Right forelimb (tissue), 1 donor: ENCODE results near the gene HCN2.
"Not testable (repeated sequence)": the region's sequence is repeated elsewhere in the genome, so short reads cannot be mapped to it uniquely, and the experiment has no call there.

Experiments
- DNase-seq: peaks from one replicate; pipeline ENCODE4 v3.0.0-alpha.2; 2018

The HCN2 gene

GRCh38 chr19:607301-608154 is 17.8 kb downstream of the HCN2 start:
- DNase-seq = no peak

DNA sequence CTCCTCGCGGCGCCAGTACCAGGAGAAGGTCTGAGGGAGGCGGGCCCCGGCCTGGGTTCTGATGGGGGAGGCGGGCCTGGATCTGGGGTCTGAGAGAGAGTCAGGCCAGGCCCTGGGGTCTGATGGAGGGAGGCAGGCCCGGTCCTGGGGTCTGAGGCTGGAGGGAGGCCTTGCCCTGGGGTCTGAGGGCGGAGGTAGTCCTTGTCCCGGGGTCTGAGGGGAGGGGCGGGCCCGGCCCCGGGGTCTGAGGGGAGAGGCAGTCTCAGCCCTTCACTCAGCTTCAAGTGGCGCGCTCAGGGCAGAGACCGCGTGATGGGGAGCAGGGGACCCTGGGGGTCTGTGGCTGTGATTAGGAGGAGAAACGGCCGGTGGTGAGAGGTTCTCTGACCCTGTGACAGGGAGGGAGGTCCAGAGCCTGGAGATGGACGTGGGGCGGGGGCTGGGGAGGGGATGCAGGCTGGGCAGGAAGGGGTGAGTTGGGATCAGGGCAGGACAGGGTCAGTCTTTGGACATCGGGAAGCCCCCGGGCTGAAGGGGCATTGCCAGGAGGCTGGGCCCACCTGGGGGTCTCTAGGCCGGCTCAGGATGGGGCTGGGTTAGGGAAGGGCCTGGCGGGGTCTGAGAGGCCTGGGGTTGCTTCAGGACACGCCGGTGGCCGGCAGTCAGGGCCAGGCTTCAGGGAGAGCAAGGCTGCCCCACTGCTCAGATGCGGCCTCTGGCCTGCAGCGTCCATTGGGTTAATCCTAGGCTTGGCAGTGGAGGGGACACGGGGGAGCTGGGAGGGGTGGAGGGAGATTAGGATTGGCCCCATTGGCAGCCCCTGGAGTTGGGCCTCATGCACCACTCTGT is 18.7 kb downstream of the HCN2 start:
- no peak for DNase-seq

DNA sequence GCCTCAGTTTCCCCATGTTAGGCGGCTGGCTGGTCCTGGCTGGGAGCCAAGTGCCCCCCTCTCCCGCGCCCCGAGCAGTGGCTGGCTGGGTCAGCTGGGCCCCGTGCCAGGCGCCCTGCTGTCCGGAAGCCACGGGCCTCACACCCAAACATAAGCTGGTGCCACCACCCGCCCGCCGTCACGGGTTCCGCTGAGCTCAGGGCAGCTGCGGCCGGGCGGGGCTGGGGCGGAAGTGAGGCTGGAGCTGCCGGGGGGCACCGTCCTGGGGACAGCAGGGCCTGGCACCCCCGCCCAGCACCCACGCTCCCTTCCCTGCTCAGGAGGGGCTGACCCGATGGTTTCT is 19.3 kb downstream of the HCN2 start:
- DNase-seq = no peak

GRCh38 chr19:610071-610800 is 20.6 kb downstream of the HCN2 start:
- no peak for DNase-seq

- no peak for DNase-seq
Measured at GRCh38 chr19:610801-611480, 21.3 kb downstream of the HCN2 start.

DNA sequence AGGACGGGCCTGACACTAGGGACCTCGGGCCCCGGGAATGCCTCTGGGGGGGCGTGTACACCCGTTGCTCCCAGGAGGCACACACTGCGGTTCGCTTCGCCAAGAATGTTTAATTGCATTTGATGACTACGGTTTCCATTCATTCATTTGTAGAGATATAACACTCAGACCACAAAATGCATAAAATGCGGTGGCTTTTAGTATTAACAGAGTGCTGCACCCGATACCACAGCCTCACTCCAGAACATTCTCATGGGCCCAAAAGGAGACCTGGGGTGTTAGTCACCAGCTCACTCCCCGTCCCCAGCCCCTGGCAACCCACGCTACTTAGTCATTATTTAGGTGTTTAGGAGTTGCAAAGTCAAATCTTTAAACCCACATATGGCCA is 21.8 kb downstream of the HCN2 start:
- no peak for DNase-seq

- DNase-seq = no peak
Measured at GRCh38 chr19:612941-613340, 23.3 kb downstream of the HCN2 start.

DNA sequence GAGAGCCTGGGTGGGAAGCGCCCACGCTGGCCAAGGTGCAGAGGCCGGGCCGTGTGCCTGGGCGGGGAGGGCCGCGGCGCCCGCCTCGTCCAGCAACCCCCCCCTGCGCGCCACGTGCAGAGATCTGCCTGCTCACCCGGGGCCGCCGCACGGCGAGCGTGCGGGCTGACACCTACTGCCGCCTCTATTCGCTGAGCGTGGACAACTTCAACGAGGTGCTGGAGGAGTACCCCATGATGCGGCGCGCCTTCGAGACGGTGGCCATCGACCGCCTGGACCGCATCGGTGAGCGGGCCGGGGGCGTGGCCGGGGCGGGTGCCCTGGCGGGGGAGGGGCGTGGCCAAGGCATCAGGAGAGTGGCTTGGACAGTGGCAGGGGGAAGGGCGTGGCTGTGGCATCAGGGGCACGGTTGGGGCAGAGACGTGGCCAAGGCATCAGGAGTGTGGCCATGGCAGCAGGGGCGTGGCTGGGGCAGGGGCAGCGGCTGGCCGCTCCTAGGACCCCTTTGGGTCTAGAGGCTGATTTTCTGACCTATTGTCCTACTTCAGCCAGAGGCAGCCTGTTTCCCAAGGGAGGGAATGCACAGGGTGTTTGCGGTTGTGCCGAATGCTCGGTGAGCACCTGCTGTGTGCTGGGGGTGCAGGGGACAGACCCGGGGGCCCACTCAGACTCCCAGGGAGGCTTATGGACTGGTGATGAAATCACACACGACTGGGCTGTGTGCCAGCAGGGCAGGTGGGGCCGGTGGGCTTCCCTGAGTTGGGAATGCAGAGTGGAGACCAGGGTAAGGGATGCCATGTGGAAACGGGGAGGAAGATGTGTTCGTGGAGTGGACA is 24.3 kb downstream of the HCN2 start:
- no peak for DNase-seq

- DNase-seq = no peak
Measured at GRCh38 chr19:615619-616018, 25.9 kb downstream of the HCN2 start.

- DNase-seq = no peak
Measured at GRCh38 chr19:616062-616700, 26.5 kb downstream of the HCN2 start.

- DNase-seq = no peak
Measured at GRCh38 chr19:616747-617526, 27.3 kb downstream of the HCN2 start.

DNA sequence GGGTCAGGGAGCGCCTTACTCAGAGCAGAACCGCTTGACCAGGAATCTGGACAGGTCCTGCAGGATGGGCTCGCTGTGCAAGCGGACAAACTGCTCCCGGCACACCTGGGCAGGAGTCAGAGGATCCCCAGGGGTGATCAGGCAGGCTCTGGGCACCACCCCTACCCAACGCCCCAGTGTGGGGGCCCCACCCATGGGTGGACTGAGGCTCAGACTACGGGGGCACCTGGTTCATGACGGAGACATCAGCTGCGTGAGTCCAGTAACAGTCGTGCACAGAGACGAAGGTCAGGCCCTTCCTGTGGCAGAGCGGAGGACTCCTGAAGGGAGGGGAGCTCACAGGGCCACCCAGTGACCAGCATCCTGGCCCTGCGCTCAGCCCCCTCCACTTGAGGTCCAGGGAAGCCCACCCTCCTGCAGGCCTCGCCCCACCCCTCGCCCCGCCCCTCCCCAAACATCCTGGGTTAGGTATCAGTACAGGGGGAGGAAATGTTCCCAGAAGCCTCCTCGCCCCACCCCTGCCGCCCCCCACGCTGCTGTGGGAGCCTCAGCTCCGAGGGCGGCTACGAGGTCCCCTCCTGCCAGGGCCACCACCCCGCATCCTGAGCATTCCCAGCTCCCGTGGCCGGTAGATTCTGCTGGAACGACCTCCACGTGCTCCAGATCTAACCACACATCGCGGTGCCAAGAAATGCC is 28.0 kb downstream of the HCN2 start:
- no peak for DNase-seq

DNA sequence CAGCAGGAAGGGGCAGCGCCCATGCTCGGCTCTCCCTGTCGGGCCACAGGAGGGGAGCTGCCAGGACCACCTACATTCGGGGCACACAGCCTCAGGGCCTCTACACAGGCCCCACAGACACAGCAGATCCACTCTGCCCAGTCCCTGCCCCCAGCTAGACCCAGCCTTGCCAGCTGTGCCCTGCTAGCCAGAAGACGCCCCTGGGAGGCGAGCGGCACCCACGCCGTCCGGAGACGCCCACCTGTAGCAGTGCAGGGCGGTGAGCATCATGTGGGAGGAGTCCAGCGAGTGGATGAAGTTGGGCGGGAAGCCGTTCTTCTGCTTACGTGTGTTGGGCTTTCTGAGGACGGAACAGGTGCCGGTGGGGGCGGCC is 28.6 kb downstream of the HCN2 start:
- DNase-seq = no peak

- no peak for DNase-seq
Measured at GRCh38 chr19:618674-619285, 29.1 kb downstream of the HCN2 start.

- DNase-seq = no peak
Measured at GRCh38 chr19:619286-620002, 29.8 kb downstream of the HCN2 start.

GRCh38 chr19:620166-620862 is 30.6 kb downstream of the HCN2 start:
- DNase-seq = no peak

GRCh38 chr19:621191-621590 is 31.5 kb downstream of the HCN2 start:
- not testable (repeated sequence) for DNase-seq

DNA sequence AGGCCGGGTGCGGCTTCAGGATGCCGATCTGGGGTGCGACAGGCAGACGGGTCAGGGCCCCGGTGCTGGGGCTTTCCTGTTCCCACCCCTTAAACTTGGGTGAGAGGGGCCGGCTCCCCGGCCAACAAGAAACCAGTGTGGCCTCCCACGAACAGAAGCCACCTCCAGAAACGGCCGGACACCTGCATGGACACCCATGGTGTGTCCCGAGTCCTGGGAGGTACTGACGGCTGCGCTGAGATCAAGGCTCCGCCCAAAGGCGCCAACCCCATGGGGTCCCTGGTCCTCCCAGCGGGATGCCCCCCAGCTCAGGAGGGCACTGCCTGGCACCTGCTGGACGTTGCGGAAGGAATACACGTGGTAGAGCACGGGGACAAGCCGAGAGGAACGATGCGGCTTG is 32.1 kb downstream of the HCN2 start:
- DNase-seq = no peak
